Hepatocyte (in vitro differentiated cells): ENCODE results near the gene SEC23A. TPM values are rescaled to one million over a fixed set of nuclear protein-coding genes. Genes with fewer than 3 reads are reported as not detected.
"Not testable (repeated sequence)": the region's sequence is repeated elsewhere in the genome, so short reads cannot be mapped to it uniquely, and the experiment has no call there.

Experiments used
- DNase-seq: peaks from one replicate; pipeline ENCODE4 v3.0.0-alpha.2; 2016; ENCODE audit warnings: low spot score
- H2AFZ ChIP-seq: fragments of 200-600 bp; sonication (generic); 2 replicates; pipeline ENCODE4 v1.6.0; 2016; ENCODE audit warnings: antibody characterized with exemption, mild to moderate bottlenecking
- H3K27ac ChIP-seq: fragments of 200-600 bp; sonication (generic); 2 replicates; pipeline ENCODE4 v1.5.1; 2016; ENCODE audit warnings: mild to moderate bottlenecking
- H3K27me3 ChIP-seq: fragments of 200-600 bp; sonication (generic); 2 replicates; pipeline ENCODE4 v1.6.1; 2016
- H3K36me3 ChIP-seq: fragments of 200-600 bp; sonication (generic); replicated peaks from 2 replicates; pipeline ENCODE4 v1.5.1; 2016; ENCODE audit warnings: low read depth; ENCODE audit not compliant: insufficient read depth
- H3K4me1 ChIP-seq: fragments of 200-600 bp; sonication (generic); 2 replicates; pipeline ENCODE4 v1.5.1; 2016; ENCODE audit warnings: mild to moderate bottlenecking, moderate library complexity; ENCODE audit not compliant: insufficient read depth
- H3K4me2 ChIP-seq: fragments of 200-600 bp; sonication (generic); 2 replicates; pipeline ENCODE4 v1.6.0; 2016
- H3K4me3 ChIP-seq: fragments of 200-600 bp; sonication (generic); 2 replicates; pipeline ENCODE4 v1.5.1; 2016; ENCODE audit warnings: mild to moderate bottlenecking
- H3K79me2 ChIP-seq: fragments of 200-600 bp; sonication (generic); 2 replicates; pipeline ENCODE4 v1.6.0; 2017; ENCODE audit warnings: mild to moderate bottlenecking
- H3K9me2 ChIP-seq: fragments of 200-600 bp; sonication (generic); replicated peaks from 2 replicates; pipeline ENCODE4 v1.6.0; 2017; ENCODE audit warnings: mild to moderate bottlenecking; ENCODE audit not compliant: insufficient read depth
- H3K9me3 ChIP-seq: fragments of 200-600 bp; sonication (generic); 2 replicates; pipeline ENCODE4 v1.5.1; 2016; ENCODE audit warnings: low read depth, mild to moderate bottlenecking
- H4K20me1 ChIP-seq: fragments of 200-600 bp; sonication (generic); 2 replicates; pipeline ENCODE4 v1.6.0; 2016; ENCODE audit warnings: mild to moderate bottlenecking; ENCODE audit not compliant: insufficient read depth, poor library complexity, severe bottlenecking
- CTCF ChIP-seq: fragments of 200-600 bp; sonication (generic); IDR thresholded peaks from 2 replicates; pipeline ENCODE4 v1.5.1; 2016; ENCODE audit warnings: antibody characterized with exemption, mild to moderate bottlenecking; ENCODE audit not compliant: poor library complexity
- EZH2 ChIP-seq: fragments of 200-600 bp; sonication (generic); IDR thresholded peaks from 2 replicates; pipeline ENCODE4 v1.6.1; 2016; ENCODE audit warnings: antibody characterized with exemption, mild to moderate bottlenecking, borderline replicate concordance
- EZH2phosphoT487 ChIP-seq: fragments of 200-600 bp; sonication (generic); IDR thresholded peaks from one replicate; pipeline ENCODE4 v1.6.1; 2018; ENCODE audit warnings: antibody characterized with exemption, mild to moderate bottlenecking, low read depth, moderate library complexity; ENCODE audit not compliant: unreplicated experiment, severe bottlenecking
- WGBS: methylation state at CpG from one replicate; pipeline ENCODE4 v1.1.6; 2016; ENCODE audit warnings: low lambda C conversion rate; ENCODE audit errors: missing lambda C conversion rate; 5-methylcytosine and 5-hydroxymethylcytosine counted together
- polyA plus RNA-seq: library from polyadenylated mRNA; unstranded; fragments of >200 nt; fragmentation: Nextera tagmentation; extraction: Ambion mirVana; gene quantifications from 2 replicates; pipeline ENCODE4 v1.2.1, GENCODE V29; 2016
- total RNA-seq: library from RNA; depleted of rRNA; stranded (reverse); fragments of >200 nt; gene quantifications from 2 replicates; pipeline ENCODE4 v1.2.3, GENCODE V29; 2014

The SEC23A gene
- total and polyA plus RNA-seq, 2 experiments from 2014 or later = 99.8 to 193 TPM

GRCh38 chr14:39108791-39109190 is 5.8 kb upstream of the SEC23A start:
- H2AFZ ChIP-seq = no peak overlapping the region
- peaks cover 12% of the 10 kb centered on the region for H3K79me2 ChIP-seq
- H3K27me3 ChIP-seq = no peaks in the 10 kb centered on the region
- no peak for TF ChIP-seq EZH2phosphoT487
- no peak for TF ChIP-seq EZH2
- no peak for TF ChIP-seq CTCF
- H3K9me2 ChIP-seq = no peaks in the 10 kb centered on the region
- no peaks in the 10 kb centered on the region for H4K20me1 ChIP-seq
- no peaks in the 10 kb centered on the region for H3K9me3 ChIP-seq
- no peak overlapping the region for H3K27ac ChIP-seq
- no peak overlapping the region for H3K4me2 ChIP-seq
- WGBS = 96% methylated on average over 3 of the region's 3 CpGs
- no peak for DNase-seq
- H3K4me1 ChIP-seq = peaks cover 8% of the 10 kb centered on the region
- no peak overlapping the region for H3K4me3 ChIP-seq
- H3K36me3 ChIP-seq = no peaks in the 10 kb centered on the region

- Histone ChIP-seq H3K27ac (no peak overlapping the region), H3K4me2 (no peak overlapping the region), H3K9me3 (no peaks in the 10 kb centered on the region), H3K4me3 (no peak overlapping the region), H3K79me2 (peaks cover 12% of the 10 kb centered on the region), H3K4me1 (peaks cover 8% of the 10 kb centered on the region), H2AFZ (no peak overlapping the region), H4K20me1 (no peaks in the 10 kb centered on the region), H3K27me3 (no peaks in the 10 kb centered on the region), H3K9me2 (no peaks in the 10 kb centered on the region), H3K36me3 (no peaks in the 10 kb centered on the region)
- 69% methylated on average over 2 of the region's 2 CpGs for WGBS
- peak; percentile 55 for DNase-seq
- TF ChIP-seq CTCF = peak; percentile 62
- no peak for TF ChIP-seq EZH2phosphoT487
Observed at GRCh38 chr14:39107591-39107996, 4.6 kb upstream of the SEC23A start.

DNA sequence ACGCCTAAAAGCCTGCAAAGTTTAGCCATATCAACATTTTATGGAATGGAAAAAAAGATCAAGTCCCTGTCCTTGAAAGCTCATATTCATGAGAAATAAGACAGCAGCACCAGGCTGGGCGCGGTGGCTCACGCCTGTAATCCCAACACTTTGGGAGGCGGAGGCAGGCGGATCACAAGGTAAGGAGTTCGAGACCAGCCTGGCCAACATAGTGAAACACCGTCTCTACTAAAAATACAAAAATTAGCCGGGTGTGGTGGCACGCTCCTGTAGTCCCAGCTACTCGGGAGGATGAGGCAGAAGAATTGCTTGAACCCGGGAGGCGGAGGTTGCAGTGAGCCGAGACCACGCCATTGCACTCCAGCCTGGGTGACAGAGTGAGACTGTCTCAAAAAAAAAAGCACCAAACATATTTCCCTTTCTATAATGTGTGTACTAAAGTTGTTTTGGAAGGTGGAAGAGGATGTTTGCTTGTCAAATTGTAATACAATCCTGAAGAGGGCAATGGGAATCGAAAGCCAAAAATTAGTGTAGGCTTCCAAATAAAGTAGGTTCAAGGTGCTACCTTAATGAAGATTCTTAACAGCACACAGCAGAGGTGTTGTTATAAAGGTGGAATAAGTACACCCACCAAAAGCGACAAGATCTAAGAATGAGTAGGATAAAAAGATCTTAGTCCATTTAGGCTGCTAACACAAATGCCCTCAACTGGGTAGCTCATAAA is 1.2 kb upstream of the SEC23A start:
- DNase-seq, H3K9me3 ChIP-seq, H3K9me2 ChIP-seq, H3K36me3 ChIP-seq, H2AFZ ChIP-seq, H3K27me3 ChIP-seq: not testable (repeated sequence)
- H3K4me3 ChIP-seq = peak overlapping the region; percentile 60
- WGBS = 91% methylated on average over 17 of the region's 17 CpGs
- peaks cover 22% of the 10 kb centered on the region for H3K4me1 ChIP-seq
- H3K79me2 ChIP-seq = peaks cover 42% of the 10 kb centered on the region
- H3K27ac ChIP-seq = peak overlapping the region; percentile 99
- peak overlapping the region; percentile 73 for H3K4me2 ChIP-seq
- H4K20me1 ChIP-seq = peaks cover 18% of the 10 kb centered on the region

DNA sequence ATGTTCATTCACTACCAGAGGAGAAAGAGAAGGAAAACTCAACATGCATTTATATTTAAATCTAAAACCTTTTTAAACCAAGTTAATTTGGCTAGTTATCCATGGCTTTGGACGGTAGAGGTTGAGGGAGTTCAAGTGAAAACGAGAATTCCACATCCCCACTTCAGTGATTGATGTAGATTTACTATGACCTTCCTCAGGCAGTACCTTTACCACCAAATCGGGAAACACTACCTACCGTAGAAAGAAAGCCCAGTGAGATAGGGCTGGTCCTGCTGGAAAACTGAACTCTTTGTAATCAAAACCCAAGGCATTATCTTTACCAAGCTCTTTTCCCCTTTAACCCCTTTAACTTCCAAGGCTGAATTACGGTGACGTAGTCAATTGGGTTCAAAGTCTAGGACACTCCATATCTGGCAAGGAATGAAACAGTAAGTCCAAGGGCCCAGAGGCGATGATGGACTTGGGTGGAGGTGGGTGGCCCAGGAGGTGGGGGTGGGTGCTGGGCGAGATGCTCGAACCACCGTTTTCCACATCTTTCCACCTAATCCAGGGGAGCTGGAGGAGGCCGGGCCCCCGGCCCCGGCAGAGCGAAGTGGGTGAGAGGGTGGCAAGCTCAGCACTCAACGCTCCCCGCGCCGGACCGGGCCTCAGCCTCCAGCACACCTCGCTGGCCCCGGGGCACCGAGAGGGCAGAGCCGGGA is 618 bp downstream of the SEC23A start:
- peaks cover 37% of the 10 kb centered on the region for H4K20me1 ChIP-seq
- TF ChIP-seq EZH2phosphoT487 (no peak), EZH2 (no peak), CTCF (no peak)
- peak overlapping the region; percentile 73 for H3K4me2 ChIP-seq
- 2% methylated on average over 10 of the region's 23 CpGs for WGBS
- peak; percentile 81 for DNase-seq
- peak overlapping the region; percentile 99 for H3K27ac ChIP-seq
- no peaks in the 10 kb centered on the region for H3K9me2 ChIP-seq
- H2AFZ ChIP-seq = peak overlapping the region; percentile 7
- H3K4me3 ChIP-seq = peak overlapping the region; percentile 60
- H3K79me2 ChIP-seq = peaks cover 60% of the 10 kb centered on the region
- no peaks in the 10 kb centered on the region for H3K9me3 ChIP-seq
- peaks cover 27% of the 10 kb centered on the region for H3K4me1 ChIP-seq
- H3K27me3 ChIP-seq = no peaks in the 10 kb centered on the region
- no peaks in the 10 kb centered on the region for H3K36me3 ChIP-seq
